ENCODE results near the gene MMAB. TPM values are rescaled to one million over a fixed set of nuclear protein-coding genes. Genes with fewer than 3 reads are reported as not detected.

The MMAB gene
- total and polyA plus RNA-seq, 2 experiments from 2014 or later, result 46.6 to 80.8 TPM

DNA sequence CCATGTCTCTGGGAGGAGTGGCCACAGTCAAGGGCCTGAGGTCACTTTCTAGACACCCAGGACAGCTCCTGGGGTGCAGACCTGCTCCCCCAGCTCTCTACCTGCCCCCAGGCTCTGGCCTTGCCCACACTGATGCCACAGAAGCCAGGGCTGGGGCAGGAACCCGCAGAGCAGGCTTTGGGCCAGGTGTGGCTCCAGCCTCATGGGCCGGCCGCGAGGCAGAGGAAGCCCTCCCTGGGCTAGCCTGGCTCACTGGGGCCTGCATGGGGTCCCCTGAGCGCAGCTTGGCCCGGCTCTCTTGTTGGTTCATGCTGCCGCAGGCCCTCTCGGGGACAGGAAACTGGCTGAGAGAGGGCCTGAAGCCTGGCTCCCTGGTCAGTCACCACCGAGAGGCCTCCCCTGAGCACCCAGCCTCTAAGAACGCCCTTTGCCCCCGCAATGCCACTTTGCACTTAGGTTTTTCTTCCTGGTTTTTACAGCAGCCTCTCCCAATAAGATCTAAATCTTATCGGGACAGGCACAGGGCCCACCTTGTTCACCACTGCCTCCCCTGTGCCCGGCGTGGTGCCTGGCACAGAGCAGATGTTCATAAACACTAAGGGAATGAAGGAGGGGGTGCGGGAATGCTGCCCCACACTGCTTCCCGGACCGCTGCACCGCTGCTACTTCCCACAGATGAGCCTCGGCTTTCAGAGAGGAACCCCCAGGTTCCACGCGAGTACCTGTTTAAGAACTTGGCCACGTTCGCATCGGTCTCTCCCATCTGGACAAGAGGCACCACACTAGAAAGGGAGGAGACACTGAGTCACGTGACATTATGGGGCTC, 14.7 kb downstream of the MMAB start:
- H3K27ac ChIP-seq, result no peak overlapping the region
- H3K4me3 ChIP-seq, result no peak overlapping the region
- no peaks in the 10 kb centered on the region for H3K79me2 ChIP-seq
- no peaks in the 10 kb centered on the region for H3K36me3 ChIP-seq (replicated peaks; ENCODE audit: insufficient read depth, low read depth)
- WGBS (ENCODE audit: low lambda C conversion rate, missing lambda C conversion rate), result 91% methylated on average over 25 of the region's 25 CpGs
- DNase-seq (ENCODE audit: low spot score), result no peak
- no peaks in the 10 kb centered on the region for H3K9me2 ChIP-seq (replicated peaks; ENCODE audit: insufficient read depth)
- no peak overlapping the region for H3K4me2 ChIP-seq
- no peaks in the 10 kb centered on the region for H3K27me3 ChIP-seq
- no peaks in the 10 kb centered on the region for H3K9me3 ChIP-seq (ENCODE audit: low read depth)
- H2AFZ ChIP-seq, result no peak overlapping the region
- peaks cover 5% of the 10 kb centered on the region for H3K4me1 ChIP-seq (ENCODE audit: insufficient read depth)
- H4K20me1 ChIP-seq (ENCODE audit: insufficient read depth, poor library complexity, severe bottlenecking), result no peaks in the 10 kb centered on the region
- TF ChIP-seq, protein P1, sequence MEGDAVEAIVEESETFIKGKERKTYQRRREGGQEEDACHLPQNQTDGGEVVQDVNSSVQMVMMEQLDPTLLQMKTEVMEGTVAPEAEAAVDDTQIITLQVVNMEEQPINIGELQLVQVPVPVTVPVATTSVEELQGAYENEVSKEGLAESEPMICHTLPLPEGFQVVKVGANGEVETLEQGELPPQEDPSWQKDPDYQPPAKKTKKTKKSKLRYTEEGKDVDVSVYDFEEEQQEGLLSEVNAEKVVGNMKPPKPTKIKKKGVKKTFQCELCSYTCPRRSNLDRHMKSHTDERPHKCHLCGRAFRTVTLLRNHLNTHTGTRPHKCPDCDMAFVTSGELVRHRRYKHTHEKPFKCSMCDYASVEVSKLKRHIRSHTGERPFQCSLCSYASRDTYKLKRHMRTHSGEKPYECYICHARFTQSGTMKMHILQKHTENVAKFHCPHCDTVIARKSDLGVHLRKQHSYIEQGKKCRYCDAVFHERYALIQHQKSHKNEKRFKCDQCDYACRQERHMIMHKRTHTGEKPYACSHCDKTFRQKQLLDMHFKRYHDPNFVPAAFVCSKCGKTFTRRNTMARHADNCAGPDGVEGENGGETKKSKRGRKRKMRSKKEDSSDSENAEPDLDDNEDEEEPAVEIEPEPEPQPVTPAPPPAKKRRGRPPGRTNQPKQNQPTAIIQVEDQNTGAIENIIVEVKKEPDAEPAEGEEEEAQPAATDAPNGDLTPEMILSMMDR (IDR thresholded peaks at IDR 0.05; ENCODE audit: poor library complexity), result no peak
- TF ChIP-seq EZH2phosphoT487 (IDR thresholded peaks at IDR 0.05; ENCODE audit: low read depth, severe bottlenecking, unreplicated experiment), result no peak
- TF ChIP-seq EZH2 (IDR thresholded peaks at IDR 0.05; ENCODE audit: borderline replicate concordance), result no peak

DNA sequence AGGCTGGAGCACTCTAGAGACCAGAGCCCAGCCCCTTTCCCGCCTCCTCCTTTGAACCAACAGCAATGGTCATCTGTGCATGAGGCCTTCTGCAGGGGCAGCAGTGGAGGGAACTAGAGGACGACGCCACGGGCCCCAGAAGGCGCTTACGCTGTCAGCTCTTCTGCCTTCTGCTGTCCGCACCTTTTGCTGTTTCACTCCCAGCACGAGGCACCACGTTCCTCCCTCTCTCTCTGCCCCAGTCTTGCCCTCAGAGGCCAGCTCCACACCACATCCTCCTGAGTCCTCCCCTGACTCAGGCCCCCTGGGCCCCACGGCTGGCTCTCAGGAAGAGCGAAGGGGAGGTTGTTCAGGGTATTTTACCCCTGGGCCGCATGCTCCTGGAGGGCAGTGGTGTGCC, 15.5 kb downstream of the MMAB start:
- H3K27ac ChIP-seq, result no peak overlapping the region
- WGBS (ENCODE audit: low lambda C conversion rate, missing lambda C conversion rate), result 77% methylated on average over 12 of the region's 12 CpGs
- TF ChIP-seq EZH2 (IDR thresholded peaks at IDR 0.05; ENCODE audit: borderline replicate concordance) (no peak), EZH2phosphoT487 (IDR thresholded peaks at IDR 0.05; ENCODE audit: low read depth, severe bottlenecking, unreplicated experiment) (no peak)
- TF ChIP-seq, protein P1 (IDR thresholded peaks at IDR 0.05; ENCODE audit: poor library complexity), result no peak

DNA sequence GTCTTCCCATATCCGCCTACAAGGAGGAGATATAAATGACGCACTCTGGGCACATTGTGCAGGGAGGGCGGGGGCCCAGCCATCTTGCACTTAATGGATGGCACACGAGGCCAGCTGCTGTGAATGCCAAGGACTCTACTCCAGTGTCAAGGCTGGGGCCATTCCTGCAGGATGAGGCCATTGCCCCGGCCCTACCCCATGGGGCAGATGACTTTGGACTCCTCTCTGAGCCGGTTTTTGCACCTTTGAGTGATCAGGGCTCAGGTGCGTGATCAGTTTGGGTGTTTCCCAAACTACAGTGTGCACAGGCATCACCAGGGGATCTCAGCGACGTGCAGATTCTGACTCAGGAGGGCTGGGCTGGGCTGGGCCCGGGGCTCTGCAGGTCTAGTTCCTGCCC, 16.1 kb downstream of the MMAB start:
- no peak overlapping the region for H3K27ac ChIP-seq
- no peaks in the 10 kb centered on the region for H3K36me3 ChIP-seq (replicated peaks; ENCODE audit: insufficient read depth, low read depth)
- 95% methylated on average over 10 of the region's 10 CpGs for WGBS (ENCODE audit: low lambda C conversion rate, missing lambda C conversion rate)
- no peaks in the 10 kb centered on the region for H3K27me3 ChIP-seq
- H3K9me2 ChIP-seq (replicated peaks; ENCODE audit: insufficient read depth), result no peaks in the 10 kb centered on the region
- H4K20me1 ChIP-seq (ENCODE audit: insufficient read depth, poor library complexity, severe bottlenecking), result no peaks in the 10 kb centered on the region
- H3K4me1 ChIP-seq (ENCODE audit: insufficient read depth), result peaks cover 5% of the 10 kb centered on the region
- no peak overlapping the region for H3K4me3 ChIP-seq
- TF ChIP-seq EZH2phosphoT487 (IDR thresholded peaks at IDR 0.05; ENCODE audit: low read depth, severe bottlenecking, unreplicated experiment) (no peak), EZH2 (IDR thresholded peaks at IDR 0.05; ENCODE audit: borderline replicate concordance) (no peak)
- TF ChIP-seq, protein P1 (IDR thresholded peaks at IDR 0.05; ENCODE audit: poor library complexity), result no peak
- H3K9me3 ChIP-seq (ENCODE audit: low read depth), result no peaks in the 10 kb centered on the region
- H2AFZ ChIP-seq, result no peak overlapping the region
- H3K4me2 ChIP-seq, result no peak overlapping the region
- H3K79me2 ChIP-seq, result no peaks in the 10 kb centered on the region
- no peak for DNase-seq (ENCODE audit: low spot score)

More for the DNA sequence above, 15.5 kb downstream of the MMAB start:
- no peaks in the 10 kb centered on the region for H3K9me2 ChIP-seq (replicated peaks; ENCODE audit: insufficient read depth)
- H3K9me3 ChIP-seq (ENCODE audit: low read depth), result no peaks in the 10 kb centered on the region
- no peak overlapping the region for H3K4me2 ChIP-seq
- H3K27me3 ChIP-seq, result no peaks in the 10 kb centered on the region
- DNase-seq (ENCODE audit: low spot score), result no peak
- H4K20me1 ChIP-seq (ENCODE audit: insufficient read depth, poor library complexity, severe bottlenecking), result no peaks in the 10 kb centered on the region
- H3K36me3 ChIP-seq (replicated peaks; ENCODE audit: insufficient read depth, low read depth), result no peaks in the 10 kb centered on the region
- H2AFZ ChIP-seq, result no peak overlapping the region
- no peaks in the 10 kb centered on the region for H3K79me2 ChIP-seq
- H3K4me1 ChIP-seq (ENCODE audit: insufficient read depth), result peaks cover 5% of the 10 kb centered on the region
- no peak overlapping the region for H3K4me3 ChIP-seq

Data from hepatocyte (in vitro differentiated cells).